Effector CD4-positive, alpha-beta T cell (primary cell): Measurements from ENCODE around the gene SYNPO2.
"Not testable (repeated sequence)": the region's sequence is repeated elsewhere in the genome, so short reads cannot be mapped to it uniquely, and the experiment has no call there.

Experiments
- DNase-seq: peaks from one replicate; pipeline ENCODE4 v3.0.0-alpha.2; 2020

SYNPO2 gene

GRCh38 chr4:118977100-118977499, 88.4 kb downstream of the SYNPO2 start:
- not testable (repeated sequence) for DNase-seq

GRCh38 chr4:118979712-118980111, 91.1 kb downstream of the SYNPO2 start:
- no peak for DNase-seq

DNA sequence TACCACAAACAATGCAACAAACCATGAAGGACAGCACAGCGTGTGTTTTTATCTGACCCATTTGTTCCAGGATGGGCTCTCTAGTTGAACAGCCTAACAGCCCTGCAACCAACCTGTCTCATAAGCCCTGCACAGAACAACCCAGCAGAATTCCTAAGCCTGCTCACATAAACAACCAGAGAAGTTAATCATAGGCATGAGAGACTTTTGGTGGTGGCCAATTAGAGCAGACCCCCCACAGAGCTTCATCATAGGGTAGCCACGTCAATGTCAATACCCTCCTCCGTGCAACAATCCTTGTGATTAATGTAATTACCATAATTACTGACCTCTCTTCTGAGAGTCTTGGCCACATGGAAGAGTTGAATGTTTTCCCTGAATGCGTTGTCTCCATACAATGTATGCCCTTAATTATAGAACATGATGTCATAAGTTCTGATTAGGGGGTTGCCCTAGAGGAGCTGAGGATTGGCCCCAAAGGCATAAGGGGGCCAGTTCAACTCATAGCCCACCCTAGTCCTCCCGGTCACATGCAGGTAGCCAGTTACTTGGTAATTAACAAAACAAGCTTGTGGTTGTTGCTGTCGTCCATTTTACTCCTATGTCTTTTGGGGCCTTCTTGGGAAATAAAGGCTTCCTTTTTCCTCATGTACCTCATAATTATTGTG, 92.7 kb downstream of the SYNPO2 start:
- DNase-seq: no peak

DNA sequence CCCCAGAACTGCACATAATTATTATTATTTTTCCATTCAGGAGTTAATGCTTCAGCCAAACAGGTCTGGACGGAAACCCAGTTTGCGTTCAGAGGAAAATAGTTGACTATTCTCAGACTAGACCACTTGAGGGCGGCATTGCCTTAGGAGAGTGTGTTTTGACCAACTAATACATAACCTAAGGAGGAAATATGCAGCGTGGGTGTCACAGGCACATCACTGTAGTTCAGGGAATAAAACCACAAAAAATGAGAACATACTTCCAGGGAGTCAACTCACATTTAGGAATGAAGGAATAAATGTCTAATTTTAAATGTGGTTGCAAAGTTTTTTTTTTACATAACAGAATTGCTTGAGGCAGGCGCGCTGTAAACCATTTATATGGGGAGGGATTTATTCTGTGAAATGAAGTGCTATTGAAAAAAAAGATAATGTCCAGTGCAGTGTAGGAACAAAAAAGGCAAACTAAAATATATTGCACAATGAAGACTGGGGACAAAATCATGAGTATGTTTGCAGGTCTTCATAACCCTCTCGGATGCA, 93.3 kb downstream of the SYNPO2 start:
- peak; percentile 34 for DNase-seq

DNA sequence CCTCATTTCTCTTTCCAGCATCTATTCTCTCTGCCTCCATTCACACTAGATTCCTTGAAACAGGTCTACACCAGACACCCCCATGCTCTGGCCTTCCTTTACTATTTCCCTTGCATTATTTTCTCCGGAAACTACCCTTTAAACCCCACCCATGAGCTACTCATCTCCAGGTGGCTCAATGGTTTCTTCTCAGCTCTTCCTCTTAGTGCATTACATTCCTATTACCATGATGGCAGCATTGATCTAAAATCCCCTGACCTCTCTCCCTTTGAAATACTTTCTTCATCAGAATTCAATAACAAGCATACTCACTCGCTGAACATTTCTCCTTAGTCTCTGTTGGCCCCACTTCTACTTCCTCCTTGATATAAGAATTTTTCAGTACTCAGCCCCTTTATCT, 94.6 kb downstream of the SYNPO2 start:
- no peak for DNase-seq

GRCh38 chr4:118983831-118984230, 95.2 kb downstream of the SYNPO2 start:
- no peak for DNase-seq

DNA sequence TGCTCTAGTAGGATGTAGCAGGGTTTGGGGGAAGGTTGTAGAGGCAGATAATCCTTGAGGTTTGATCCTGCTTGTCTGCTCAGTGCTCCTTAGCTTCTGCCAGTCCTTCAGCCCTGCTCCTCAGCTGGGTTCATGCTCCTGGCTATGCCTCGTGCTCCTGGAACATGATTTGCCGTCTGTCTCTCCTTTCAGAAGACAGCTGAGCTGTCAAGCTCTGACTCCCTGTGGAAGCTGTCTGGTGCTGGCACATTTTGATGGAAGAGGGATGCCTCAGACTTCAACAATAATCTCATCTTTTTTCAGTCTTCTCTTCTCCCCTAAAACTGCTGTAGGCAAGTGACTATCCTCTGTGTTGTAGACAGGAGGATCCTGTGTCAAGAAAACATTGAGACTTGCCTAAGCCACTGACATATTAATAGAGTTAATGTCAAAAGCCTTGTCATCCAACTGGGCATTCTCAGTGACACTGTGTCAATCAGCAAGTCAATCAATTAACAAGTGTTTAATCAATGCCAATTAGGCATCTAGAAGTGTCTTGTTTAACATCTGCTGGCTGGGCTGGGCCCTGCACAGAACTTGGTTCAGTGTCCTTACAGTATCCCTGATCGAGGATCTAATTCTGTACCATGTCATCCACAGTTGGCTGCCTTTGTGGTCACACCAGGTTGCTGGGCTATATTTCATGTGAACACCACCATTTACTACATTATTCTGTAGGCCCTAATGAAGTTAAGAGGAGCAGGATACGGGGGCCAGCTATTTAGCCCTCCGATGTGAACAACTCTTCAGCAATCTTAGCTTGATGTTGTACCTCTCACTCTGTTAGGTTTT, 96.7 kb downstream of the SYNPO2 start:
- no peak for DNase-seq

DNA sequence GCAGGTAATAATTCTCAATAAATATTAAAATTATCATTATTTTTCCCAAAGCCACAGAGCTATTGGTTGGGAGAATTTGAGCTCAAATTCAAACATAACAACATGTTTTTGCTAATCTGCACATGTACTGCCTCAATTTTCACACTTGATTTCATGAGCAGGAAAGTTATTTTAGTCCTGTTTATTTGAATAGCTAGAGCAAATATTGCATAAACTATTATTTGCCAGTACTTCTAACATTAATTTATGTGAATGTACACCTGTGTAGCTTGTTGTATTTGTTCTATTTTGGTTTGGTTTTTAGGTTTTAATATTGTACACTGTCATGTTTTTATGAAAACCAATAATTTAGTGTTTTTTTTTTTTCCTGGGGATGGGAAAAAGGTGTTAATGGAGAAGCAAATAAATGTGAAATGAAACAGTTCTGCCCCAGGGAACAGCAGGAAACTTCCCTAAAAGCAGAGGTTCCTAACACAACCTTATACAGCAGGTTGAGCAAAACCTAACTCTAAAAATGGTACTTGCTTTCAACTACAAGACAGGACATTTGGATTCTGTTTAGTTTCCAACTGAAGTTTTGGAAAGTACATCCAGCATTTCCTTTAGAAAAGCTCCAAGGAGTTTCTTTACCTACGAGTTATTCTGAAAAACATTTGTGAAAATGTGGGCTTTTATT, 99.4 kb downstream of the SYNPO2 start:
- DNase-seq: no peak

DNA sequence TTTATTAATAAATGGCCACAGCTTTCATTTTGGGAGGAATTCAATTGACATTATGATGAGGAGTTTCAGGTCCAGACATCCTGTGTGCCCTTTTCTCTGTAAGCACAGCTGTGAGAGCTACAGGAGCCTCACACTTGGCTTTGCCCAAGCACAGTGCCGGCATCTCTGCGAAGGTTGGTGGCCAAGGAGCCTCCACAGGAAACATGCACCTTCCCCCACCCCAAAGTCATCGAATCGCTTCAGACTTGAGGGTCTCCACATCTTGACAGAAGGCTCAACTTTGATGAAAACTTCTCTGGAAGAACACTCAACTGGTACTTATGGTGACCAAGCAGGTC, 100.0 kb downstream of the SYNPO2 start:
- no peak for DNase-seq

DNA sequence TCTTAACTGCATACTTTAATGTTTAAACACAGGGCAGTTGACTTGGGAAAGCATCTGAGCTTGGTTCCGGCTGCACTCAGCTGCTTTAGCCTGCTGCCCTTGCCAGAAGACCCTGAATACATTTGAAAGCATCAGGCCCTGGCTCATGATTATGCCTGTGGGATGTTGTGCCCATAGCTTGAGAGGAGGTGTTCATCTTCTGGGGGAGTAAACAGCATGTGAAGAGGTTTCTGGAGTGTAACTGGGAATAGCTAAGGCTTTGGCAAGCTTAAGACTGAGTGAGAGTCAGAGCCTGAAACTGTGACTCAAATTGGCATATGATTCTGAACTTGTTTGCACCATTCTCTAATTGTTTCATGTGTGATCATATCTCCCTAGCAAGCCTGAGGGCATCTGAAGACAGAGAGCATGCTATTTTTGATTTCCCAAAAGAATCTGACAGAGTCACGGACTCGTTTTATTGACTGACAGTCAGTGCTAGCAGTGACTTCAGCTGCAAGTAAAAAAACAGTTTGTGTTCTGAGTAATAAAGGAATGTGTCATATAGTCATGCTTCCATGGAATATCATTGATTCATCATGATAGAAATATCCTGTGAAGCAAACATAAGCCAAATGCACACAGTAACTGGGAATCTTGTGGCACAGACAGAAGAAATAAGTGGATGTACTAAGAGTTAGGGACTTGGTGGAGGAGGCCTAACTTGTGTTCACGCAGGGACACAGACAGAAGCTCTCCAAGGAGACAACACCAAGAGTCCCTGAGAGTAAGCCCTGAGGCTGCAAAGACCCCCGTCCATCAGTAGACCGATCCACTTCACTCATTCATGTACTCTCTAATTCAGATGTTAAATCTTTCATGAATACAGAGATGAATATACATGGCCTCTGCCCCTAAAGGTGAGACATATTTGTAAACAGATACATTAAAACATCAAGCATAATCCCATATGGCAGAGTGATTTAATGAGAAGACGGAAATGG, 100.7 kb downstream of the SYNPO2 start:
- no peak for DNase-seq

DNA sequence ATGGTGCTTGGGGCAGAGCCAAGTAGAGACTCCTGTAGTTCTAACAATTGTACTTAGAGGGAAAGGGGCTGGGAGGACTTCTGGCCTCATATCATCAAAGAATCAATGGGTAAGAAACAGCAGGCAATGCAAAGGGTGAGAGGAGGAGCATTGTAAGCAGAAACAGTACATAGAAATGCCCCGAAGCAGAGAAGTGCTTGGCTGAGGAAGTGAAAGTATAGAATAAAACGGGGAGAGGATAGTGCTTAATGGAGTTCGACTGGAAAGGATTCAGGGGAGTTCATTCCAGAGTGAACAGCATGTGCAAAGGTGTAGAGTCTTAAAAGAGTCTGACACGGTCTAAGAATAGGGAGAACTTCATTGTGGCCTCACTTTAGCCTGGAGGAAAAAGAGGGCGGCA, 103.0 kb downstream of the SYNPO2 start:
- no peak for DNase-seq

DNA sequence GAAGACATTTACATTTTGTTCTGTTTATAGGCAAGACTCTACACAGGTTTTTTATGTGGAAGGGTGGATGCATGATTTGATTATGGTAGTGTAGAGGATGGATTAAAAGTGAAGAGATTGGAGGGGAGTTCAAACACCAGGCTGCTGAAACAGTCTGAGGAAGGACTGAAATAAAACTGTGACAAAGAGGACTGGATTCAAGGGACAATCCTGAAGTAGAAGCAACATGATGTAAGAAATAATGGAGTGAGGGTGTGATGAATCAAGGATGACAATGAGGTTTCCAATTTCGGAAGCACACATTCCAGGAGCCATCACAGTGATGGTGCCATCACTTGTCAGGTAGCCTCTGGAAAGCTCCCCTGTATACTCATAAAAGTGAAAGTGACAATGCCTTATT, 103.5 kb downstream of the SYNPO2 start:
- no peak for DNase-seq

- no peak for DNase-seq
These were observed 104.7 kb downstream of the SYNPO2 start for GRCh38 chr4:118993333-118993732.

DNA sequence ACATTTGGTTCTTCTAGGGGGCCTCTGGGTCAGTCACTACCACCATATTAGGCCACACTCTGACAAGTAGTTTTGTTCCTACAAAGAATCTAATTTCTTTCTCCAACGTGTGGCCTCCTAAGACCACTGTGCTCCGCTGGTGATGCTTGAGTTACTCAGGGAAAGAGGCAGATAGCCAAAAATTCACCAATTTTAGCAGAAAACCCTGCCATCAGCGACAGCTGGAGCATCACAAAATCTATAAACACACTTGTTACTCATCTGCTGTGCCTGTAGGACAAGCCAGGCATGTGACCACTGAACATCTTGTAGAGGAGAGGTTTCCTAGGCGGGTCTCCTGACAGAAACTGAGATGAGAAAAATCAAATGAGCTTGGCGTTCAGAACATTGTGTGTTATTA, 105.4 kb downstream of the SYNPO2 start:
- DNase-seq: no peak

- no peak for DNase-seq
These were observed 107.2 kb downstream of the SYNPO2 start for GRCh38 chr4:118995693-118996391.

- DNase-seq: no peak
These were observed 108.9 kb downstream of the SYNPO2 start for GRCh38 chr4:118997601-118998000.

- no peak for DNase-seq
These were observed 111.3 kb downstream of the SYNPO2 start for GRCh38 chr4:118999919-119000318.

- no peak for DNase-seq
These were observed 111.7 kb downstream of the SYNPO2 start for GRCh38 chr4:119000400-119000799.

- no peak for DNase-seq
These were observed 113.8 kb downstream of the SYNPO2 start for GRCh38 chr4:119002476-119002875.

- DNase-seq: not testable (repeated sequence)
These were observed 114.3 kb downstream of the SYNPO2 start for GRCh38 chr4:119003001-119003400.

DNA sequence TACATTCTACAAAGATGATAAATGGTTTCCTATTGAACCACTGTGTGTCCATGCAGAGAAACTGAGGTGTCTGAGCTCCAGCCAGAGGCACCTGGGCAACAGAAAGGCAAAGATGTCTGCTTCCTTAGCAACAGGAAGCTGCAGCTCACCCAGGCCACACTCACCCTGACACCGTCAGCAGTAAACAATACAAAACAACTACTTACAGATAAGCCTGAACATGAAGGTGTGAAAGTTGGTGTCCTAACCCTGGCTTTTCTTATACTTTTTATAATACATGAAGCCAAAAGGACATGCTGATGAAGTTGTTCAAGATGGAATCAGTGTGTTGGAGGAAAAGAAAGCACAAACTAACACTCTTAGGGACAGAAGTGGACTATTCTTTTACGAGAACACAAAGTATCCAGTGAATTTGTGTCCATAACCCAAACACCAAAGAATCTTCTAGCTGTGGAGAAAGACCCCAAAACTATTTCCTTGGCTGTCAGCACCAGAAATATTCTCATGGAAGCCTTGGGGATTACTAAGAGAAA, 117.3 kb downstream of the SYNPO2 start:
- no peak for DNase-seq
